Measurements from ENCODE around the gene SAMD11. TPM values are rescaled to one million over a fixed set of nuclear protein-coding genes. Genes with fewer than 3 reads are reported as not detected.

Gene SAMD11
- total RNA-seq, 1 experiment from 2014 or later, result 13.5 TPM

- no peaks in the 10 kb centered on the region for H3K27me3 ChIP-seq (ENCODE audit: insufficient read depth, low read length)
- H3K9ac ChIP-seq (ENCODE audit: extremely low read depth, insufficient read length, low read length), result no peak overlapping the region
- no peaks in the 10 kb centered on the region for H4K20me1 ChIP-seq (ENCODE audit: control insufficient read depth, insufficient read depth, insufficient read length)
- no peak overlapping the region for H4K8ac ChIP-seq (replicated peaks; ENCODE audit: insufficient read length, low read depth, low read length)
- H2BK12ac ChIP-seq (ENCODE audit: insufficient read length, low read depth, low read length), result no peak overlapping the region
- peaks cover 89% of the 10 kb centered on the region for H3K27me3 Mint-ChIP-seq (ENCODE audit: low read depth)
- no peak overlapping the region for H3K4me3 Mint-ChIP-seq
- no CpG with 5 or more reads among the region's 11 CpGs for WGBS (ENCODE audit: extremely low coverage, insufficient read length, low lambda C conversion rate)
- H3K79me2 ChIP-seq (ENCODE audit: insufficient read depth, low read length), result no peaks in the 10 kb centered on the region
- no peak overlapping the region; the same call in 1 of the 2 replicates for H3K14ac ChIP-seq (ENCODE audit: insufficient read depth, low read length)
- no peak overlapping the region for H2AK5ac ChIP-seq (ENCODE audit: insufficient read length, low read length)
- H3K27ac Mint-ChIP-seq, result 0 out of 7 replicates have a peak overlapping the region, but pooled peaks of 1 of the 3 experiments have one; percentile 18
- H3K4me1 Mint-ChIP-seq, result no peaks in the 10 kb centered on the region
- H3K56ac ChIP-seq (ENCODE audit: insufficient read length, low read depth, low read length), result no peak overlapping the region
- H3K18ac ChIP-seq (ENCODE audit: insufficient read length, low read depth, low read length), result no peak overlapping the region
- no peaks in the 10 kb centered on the region for H3K79me1 ChIP-seq (ENCODE audit: insufficient read depth, low read depth, low read length, poor library complexity, severe bottlenecking)
- H2BK20ac ChIP-seq (ENCODE audit: low read depth, low read length, poor library complexity, severe bottlenecking), result no peak overlapping the region
- TF ChIP-seq CTCF (conservative IDR thresholded peaks at IDR 0.05), result no peak
- no peaks in the 10 kb centered on the region for H3K4me1 ChIP-seq (ENCODE audit: insufficient read depth, low read length)
- peaks cover 5 to 6% of the 10 kb centered on the region in 2 experiments; a peak in 3 of 5 replicates for H3K9me3 Mint-ChIP-seq
- H3K23me2 ChIP-seq (ENCODE audit: insufficient read length, low read depth, low read length, poor library complexity, severe bottlenecking), result no peaks in the 10 kb centered on the region
- H3K23ac ChIP-seq (ENCODE audit: insufficient read length, low read depth, low read length), result no peak overlapping the region
- H2BK5ac ChIP-seq (ENCODE audit: insufficient read length, low read length), result no peak overlapping the region
- H2AFZ ChIP-seq (ENCODE audit: low read length), result no peak overlapping the region
- no peak overlapping the region for H3K4me2 ChIP-seq (ENCODE audit: insufficient read depth, insufficient read length, low read length)
- no peak overlapping the region for H2BK120ac ChIP-seq (ENCODE audit: low read depth, low read length, poor library complexity, severe bottlenecking)
- H4K5ac ChIP-seq (ENCODE audit: insufficient read length, low read depth, low read length), result no peak overlapping the region
- H3K27ac ChIP-seq (ENCODE audit: insufficient read length, low read depth, low read length), result no peak overlapping the region
- no peak overlapping the region for H4K91ac ChIP-seq (ENCODE audit: insufficient read length, low read depth, low read length)
- no peak overlapping the region for H3T11ph ChIP-seq (ENCODE audit: low read length)
- DNase-seq, result no peak
- no peaks in the 10 kb centered on the region for H3K9me3 ChIP-seq (ENCODE audit: control insufficient read depth, low read depth, low read length)
- H3K4ac ChIP-seq (ENCODE audit: low read depth, low read length), result no peak overlapping the region
- H3K36me3 Mint-ChIP-seq (ENCODE audit: insufficient read depth in 1 of 3, low read depth in 3 of 3), result no peaks in the 10 kb centered on the region
- no peak overlapping the region for H2BK15ac ChIP-seq (ENCODE audit: low read depth, low read length)
These were observed 37.0 kb upstream of the SAMD11 start for GRCh38 chr1:886760-887159.

All from H9 (cell line).